ENCODE data around the gene CAP1. TPM values are rescaled to one million over a fixed set of nuclear protein-coding genes. Genes with fewer than 3 reads are reported as not detected.
A peak's percentile ranks its signal among the peaks of the same experiment; 100 is the strongest.

The CAP1 gene
- total and polyA plus RNA-seq, 9 of the 15 experiments (the other 6 are each of a cell fraction or from before 2014, with no cell fraction given) = 230 to 658 (median 281) TPM

DNA sequence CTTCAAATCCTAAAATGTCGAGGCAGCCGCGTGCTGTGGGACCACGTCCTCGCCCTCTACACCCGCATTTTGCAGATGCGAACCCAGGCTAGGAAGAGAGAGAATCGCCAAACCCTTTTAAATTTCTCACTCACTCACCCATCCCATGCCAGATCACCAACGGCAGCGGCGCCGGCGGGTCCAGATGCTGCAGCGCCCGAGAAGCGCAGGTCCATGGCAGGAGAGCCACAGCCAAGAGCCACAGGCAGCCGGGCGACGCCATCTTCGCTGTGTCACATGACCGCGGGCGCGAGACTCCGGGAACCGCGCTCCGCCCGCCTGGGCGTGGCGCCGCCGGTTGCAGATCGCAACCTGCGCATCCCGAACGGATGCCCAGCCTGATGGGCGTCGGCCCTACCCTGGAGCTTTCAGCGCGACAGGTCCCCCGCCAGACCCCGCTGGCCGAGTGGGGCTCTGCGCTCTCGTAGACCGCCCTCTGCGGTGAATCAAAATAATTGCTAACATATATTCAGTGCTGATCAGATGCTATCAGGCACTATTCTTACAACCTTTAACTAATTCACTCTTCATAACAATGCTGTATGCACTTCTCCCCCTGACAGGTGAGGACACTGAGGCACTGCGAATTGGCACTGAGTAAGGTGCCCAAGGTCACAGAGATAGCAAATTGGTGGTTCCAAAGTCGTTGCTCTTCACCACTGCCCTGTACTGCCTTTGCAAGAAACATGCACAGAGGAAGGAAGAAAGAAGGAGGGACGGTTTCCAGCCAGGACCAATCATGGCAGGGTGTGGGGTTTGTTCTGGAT, 56.7 kb downstream of the CAP1 start, which contains the start of gene PPT1 (continued):
- TF ChIP-seq, protein P1, sequence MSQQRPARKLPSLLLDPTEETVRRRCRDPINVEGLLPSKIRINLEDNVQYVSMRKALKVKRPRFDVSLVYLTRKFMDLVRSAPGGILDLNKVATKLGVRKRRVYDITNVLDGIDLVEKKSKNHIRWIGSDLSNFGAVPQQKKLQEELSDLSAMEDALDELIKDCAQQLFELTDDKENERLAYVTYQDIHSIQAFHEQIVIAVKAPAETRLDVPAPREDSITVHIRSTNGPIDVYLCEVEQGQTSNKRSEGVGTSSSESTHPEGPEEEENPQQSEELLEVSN (IDR thresholded peaks at IDR 0.05; ENCODE audit: borderline replicate concordance in 1 of 2, extremely low read depth in 1 of 2, insufficient read depth in 1 of 2, insufficient read length in 1 of 2, low read depth in 1 of 2, low read length in 1 of 2, poor library complexity in 1 of 2, severe bottlenecking in 1 of 2) = peak; percentile 91 to 95
- TF ChIP-seq, protein P2, sequence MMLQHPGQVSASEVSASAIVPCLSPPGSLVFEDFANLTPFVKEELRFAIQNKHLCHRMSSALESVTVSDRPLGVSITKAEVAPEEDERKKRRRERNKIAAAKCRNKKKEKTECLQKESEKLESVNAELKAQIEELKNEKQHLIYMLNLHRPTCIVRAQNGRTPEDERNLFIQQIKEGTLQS (IDR thresholded peaks at IDR 0.05) = no peak
- TF ChIP-seq, protein P2 (CRISPR knock-in tag; conservative IDR thresholded peaks at IDR 0.05) = peak; percentile 82
- TF ChIP-seq, protein P3, sequence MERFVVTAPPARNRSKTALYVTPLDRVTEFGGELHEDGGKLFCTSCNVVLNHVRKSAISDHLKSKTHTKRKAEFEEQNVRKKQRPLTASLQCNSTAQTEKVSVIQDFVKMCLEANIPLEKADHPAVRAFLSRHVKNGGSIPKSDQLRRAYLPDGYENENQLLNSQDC (CRISPR knock-in tag; IDR thresholded peaks at IDR 0.05) = no peak
- TF ChIP-seq L3MBTL2 (IDR thresholded peaks at IDR 0.05) (peak; percentile 99), HMGN3 (IDR thresholded peaks at IDR 0.05; ENCODE audit: borderline replicate concordance, extremely low read depth, insufficient read length, low read depth, low read length) (peak; percentile 89), ZNF589 (CRISPR knock-in tag; IDR thresholded peaks at IDR 0.05; ENCODE audit: low read depth) (peak; percentile 66; the same call in 1 of the 2 replicates), CHD2 (IDR thresholded peaks at IDR 0.05; ENCODE audit: low read depth, low read length) (peak; percentile 76), MEF2D (tag; conservative IDR thresholded peaks at IDR 0.05; ENCODE audit: low read depth) (peak; percentile 69; the same call in 1 of the 2 replicates), KDM1A (IDR thresholded peaks at IDR 0.05) (0 out of 4 replicates have a peak, but pooled peaks of 1 of the 2 experiments have one; percentile 9), ZNF511 (CRISPR knock-in tag; IDR thresholded peaks at IDR 0.05) (peak; percentile 99), RAD21 (CRISPR knock-in tag; conservative IDR thresholded peaks at IDR 0.05 in 1 of 2, IDR thresholded peaks at IDR 0.05 in 1 of 2) (peak in 1 of 2 experiments; percentile 11; a peak in 2 of 4 replicates), TRIM28 (IDR thresholded peaks at IDR 0.05) (no peak), DPF2 (IDR thresholded peaks at IDR 0.05) (peak; percentile 39; the same call in 1 of the 2 replicates)
- TF ChIP-seq, protein P4, sequence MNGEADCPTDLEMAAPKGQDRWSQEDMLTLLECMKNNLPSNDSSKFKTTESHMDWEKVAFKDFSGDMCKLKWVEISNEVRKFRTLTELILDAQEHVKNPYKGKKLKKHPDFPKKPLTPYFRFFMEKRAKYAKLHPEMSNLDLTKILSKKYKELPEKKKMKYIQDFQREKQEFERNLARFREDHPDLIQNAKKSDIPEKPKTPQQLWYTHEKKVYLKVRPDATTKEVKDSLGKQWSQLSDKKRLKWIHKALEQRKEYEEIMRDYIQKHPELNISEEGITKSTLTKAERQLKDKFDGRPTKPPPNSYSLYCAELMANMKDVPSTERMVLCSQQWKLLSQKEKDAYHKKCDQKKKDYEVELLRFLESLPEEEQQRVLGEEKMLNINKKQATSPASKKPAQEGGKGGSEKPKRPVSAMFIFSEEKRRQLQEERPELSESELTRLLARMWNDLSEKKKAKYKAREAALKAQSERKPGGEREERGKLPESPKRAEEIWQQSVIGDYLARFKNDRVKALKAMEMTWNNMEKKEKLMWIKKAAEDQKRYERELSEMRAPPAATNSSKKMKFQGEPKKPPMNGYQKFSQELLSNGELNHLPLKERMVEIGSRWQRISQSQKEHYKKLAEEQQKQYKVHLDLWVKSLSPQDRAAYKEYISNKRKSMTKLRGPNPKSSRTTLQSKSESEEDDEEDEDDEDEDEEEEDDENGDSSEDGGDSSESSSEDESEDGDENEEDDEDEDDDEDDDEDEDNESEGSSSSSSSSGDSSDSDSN (IDR thresholded peaks at IDR 0.05; ENCODE audit: borderline replicate concordance in 1 of 2, low read depth in 2 of 2, low read length in 2 of 2) = 0 out of 4 replicates have a peak, but pooled peaks have one; percentile 39 to 56
- TF ChIP-seq, protein P5, sequence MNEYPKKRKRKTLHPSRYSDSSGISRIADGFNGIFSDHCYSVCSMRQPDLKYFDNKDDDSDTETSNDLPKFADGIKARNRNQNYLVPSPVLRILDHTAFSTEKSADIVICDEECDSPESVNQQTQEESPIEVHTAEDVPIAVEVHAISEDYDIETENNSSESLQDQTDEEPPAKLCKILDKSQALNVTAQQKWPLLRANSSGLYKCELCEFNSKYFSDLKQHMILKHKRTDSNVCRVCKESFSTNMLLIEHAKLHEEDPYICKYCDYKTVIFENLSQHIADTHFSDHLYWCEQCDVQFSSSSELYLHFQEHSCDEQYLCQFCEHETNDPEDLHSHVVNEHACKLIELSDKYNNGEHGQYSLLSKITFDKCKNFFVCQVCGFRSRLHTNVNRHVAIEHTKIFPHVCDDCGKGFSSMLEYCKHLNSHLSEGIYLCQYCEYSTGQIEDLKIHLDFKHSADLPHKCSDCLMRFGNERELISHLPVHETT (CRISPR knock-in tag; conservative IDR thresholded peaks at IDR 0.05 in 1 of 2, IDR thresholded peaks at IDR 0.05 in 1 of 2) = peak in 1 of 2 experiments; percentile 57; a peak in 1 of 4 replicates
- TF ChIP-seq, protein P6, sequence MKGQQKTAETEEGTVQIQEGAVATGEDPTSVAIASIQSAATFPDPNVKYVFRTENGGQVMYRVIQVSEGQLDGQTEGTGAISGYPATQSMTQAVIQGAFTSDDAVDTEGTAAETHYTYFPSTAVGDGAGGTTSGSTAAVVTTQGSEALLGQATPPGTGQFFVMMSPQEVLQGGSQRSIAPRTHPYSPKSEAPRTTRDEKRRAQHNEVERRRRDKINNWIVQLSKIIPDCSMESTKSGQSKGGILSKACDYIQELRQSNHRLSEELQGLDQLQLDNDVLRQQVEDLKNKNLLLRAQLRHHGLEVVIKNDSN (CRISPR knock-in tag; IDR thresholded peaks at IDR 0.05) = peak; percentile 98
